22Rv1 (cell line): ENCODE results near the gene MARCHF3.

Source experiments
- ZFX ChIP-seq: fragments of 450-650 bp; IDR thresholded peaks from 2 replicates; pipeline ENCODE4 v1.6.1; 2017; ENCODE audit warnings: antibody characterized with exemption, borderline replicate concordance
- TF ChIP-seq, protein P1 (sequence below): fragments of 450-650 bp; IDR thresholded peaks from 2 replicates; pipeline ENCODE4 v1.5.1; 2017; ENCODE audit warnings: mild to moderate bottlenecking

DNA sequence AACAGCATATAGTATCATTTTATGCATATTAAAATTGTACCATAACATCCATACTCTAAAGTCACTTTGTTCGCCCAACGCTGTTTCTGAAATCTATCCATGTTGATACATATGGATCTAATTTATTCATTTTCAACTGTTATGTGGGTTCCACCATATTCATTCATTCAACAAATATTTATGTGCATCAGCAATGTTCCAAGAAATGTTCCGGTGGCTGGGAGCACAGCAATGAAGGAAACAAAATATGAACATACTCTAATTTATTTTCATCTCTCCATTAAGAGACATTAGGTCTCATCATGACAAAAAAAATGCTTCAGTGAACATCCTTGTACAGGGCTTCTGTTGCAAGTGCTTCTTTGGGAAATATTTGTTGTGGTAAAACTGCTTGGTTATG, 75.4 kb downstream of the MARCHF3 start:
- TF ChIP-seq, protein P1, sequence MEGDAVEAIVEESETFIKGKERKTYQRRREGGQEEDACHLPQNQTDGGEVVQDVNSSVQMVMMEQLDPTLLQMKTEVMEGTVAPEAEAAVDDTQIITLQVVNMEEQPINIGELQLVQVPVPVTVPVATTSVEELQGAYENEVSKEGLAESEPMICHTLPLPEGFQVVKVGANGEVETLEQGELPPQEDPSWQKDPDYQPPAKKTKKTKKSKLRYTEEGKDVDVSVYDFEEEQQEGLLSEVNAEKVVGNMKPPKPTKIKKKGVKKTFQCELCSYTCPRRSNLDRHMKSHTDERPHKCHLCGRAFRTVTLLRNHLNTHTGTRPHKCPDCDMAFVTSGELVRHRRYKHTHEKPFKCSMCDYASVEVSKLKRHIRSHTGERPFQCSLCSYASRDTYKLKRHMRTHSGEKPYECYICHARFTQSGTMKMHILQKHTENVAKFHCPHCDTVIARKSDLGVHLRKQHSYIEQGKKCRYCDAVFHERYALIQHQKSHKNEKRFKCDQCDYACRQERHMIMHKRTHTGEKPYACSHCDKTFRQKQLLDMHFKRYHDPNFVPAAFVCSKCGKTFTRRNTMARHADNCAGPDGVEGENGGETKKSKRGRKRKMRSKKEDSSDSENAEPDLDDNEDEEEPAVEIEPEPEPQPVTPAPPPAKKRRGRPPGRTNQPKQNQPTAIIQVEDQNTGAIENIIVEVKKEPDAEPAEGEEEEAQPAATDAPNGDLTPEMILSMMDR = no peak
- TF ChIP-seq ZFX = no peak
